A549 (cell line): ENCODE measurements around the gene C9orf152. TPM values are rescaled to one million over a fixed set of nuclear protein-coding genes. Genes with fewer than 3 reads are reported as not detected.

ENCODE experiments used
- ATAC-seq, 2 experiments: fragments of 200-7000 bp in 1 of 2; fragments of >200 bp in 1 of 2; cut with Nextera tagmentation in 1 of 2; cut with Tn5 transposase in 1 of 2; 3 replicates each; pipeline versions ENCODE4 v1.8.0 to v1.9.1; 2018 to 2020; ENCODE audit warnings: mild to moderate bottlenecking in 1 of 2, moderate library complexity in 1 of 2
- CTCF ChIA-PET: fragments of 300-600 bp; sonication (Branson Sonifier 250); formaldehyde crosslinking; extraction: SDS; loops from one replicate; lab custom pipeline; 2021; ENCODE audit warnings: antibody characterized with exemption, inconsistent platforms; lab: Yijun Ruan, JAX
- POLR2A ChIA-PET: fragments of 350-600 bp; formaldehyde crosslinking; extraction: SDS; loops from one replicate; lab custom pipeline; 2021; ENCODE audit warnings: antibody characterized with exemption, inconsistent platforms; lab: Yijun Ruan, JAX
- DNase-seq, 2 experiments: peaks; one replicate each; pipeline versions ENCODE4 v3.0.0 to v3.0.0-alpha.2; 2011 to 2016; ENCODE audit warnings: low read depth in 1 of 2, low spot score in 1 of 2
- FAIRE-seq: peaks from 2 replicates; lab custom pipeline; 2011; peaks lifted over from hg19 to GRCh38; lab: Jason Lieb, UNC
- H3K27ac ChIP-seq, 2 experiments: fragments of >200 bp; sonication (Bioruptor Twin); formaldehyde crosslinking; 3 replicates each; pipeline ENCODE4 v1.5.1; 2016 to 2017
- H3K4me1 ChIP-seq: fragments of >200 bp; sonication (Bioruptor Twin); formaldehyde crosslinking; 3 replicates; pipeline ENCODE4 v1.6.1; 2016
- H3K4me2 ChIP-seq: fragments of >200 bp; sonication (Bioruptor Twin); formaldehyde crosslinking; 3 replicates; pipeline ENCODE4 v1.6.1; 2016
- H3K4me3 ChIP-seq: fragments of >200 bp; sonication (Bioruptor Twin); formaldehyde crosslinking; 3 replicates; pipeline ENCODE4 v1.5.1; 2016
- H3K9me3 ChIP-seq: fragments of >200 bp; sonication (Bioruptor Twin); formaldehyde crosslinking; 3 replicates; pipeline ENCODE4 v1.6.1; 2016
- BHLHE40 ChIP-seq: IDR thresholded peaks from 2 replicates; pipeline ENCODE4 v1.6.1; 2012; ENCODE audit warnings: low read depth, low read length, inconsistent platforms
- CBX8 ChIP-seq: fragments of 200-600 bp; sonication (generic); IDR thresholded peaks from 2 replicates; pipeline ENCODE4 v1.6.1; 2016
- CHD2 ChIP-seq: fragments of 150-350 bp; IDR thresholded peaks from 2 replicates; pipeline ENCODE4 v1.6.1; 2014; ENCODE audit warnings: low read length; ENCODE audit not compliant: partially characterized antibody
- CHD4 ChIP-seq: fragments of 200-600 bp; sonication (generic); IDR thresholded peaks from 2 replicates; pipeline ENCODE4 v1.6.1; 2016; ENCODE audit warnings: antibody characterized with exemption, mild to moderate bottlenecking, borderline replicate concordance
- EP300 ChIP-seq, 2 experiments: fragments of >200 bp; sonication (Bioruptor Twin); formaldehyde crosslinking; IDR thresholded peaks; 2 replicates in 1 of 2; 3 replicates in 1 of 2; pipeline ENCODE4 v1.6.1; 2016 to 2017
- ESRRA ChIP-seq: fragments of 150-350 bp; IDR thresholded peaks from 2 replicates; pipeline ENCODE4 v1.6.1; 2014; ENCODE audit warnings: mild to moderate bottlenecking, low read length, borderline replicate concordance
- HOXA7 ChIP-seq: fragments of 250-450 bp; sonication (Bioruptor Pico); IDR thresholded peaks from 2 replicates; pipeline ENCODE4 v1.5.0; 2020; ENCODE audit warnings: mild to moderate bottlenecking, moderate library complexity
- JUN ChIP-seq, 2 experiments: fragments of >200 bp; sonication (Bioruptor Twin); formaldehyde crosslinking; IDR thresholded peaks; 2 replicates in 1 of 2; 3 replicates in 1 of 2; pipeline ENCODE4 v1.6.1; 2016 to 2017
- JUNB ChIP-seq: fragments of >200 bp; sonication (Bioruptor Twin); formaldehyde crosslinking; IDR thresholded peaks from 2 replicates; pipeline ENCODE4 v1.6.1; 2016
- MAFK ChIP-seq: fragments of 450-650 bp; IDR thresholded peaks from 2 replicates; pipeline ENCODE4 v1.6.1; 2014; ENCODE audit not compliant: partially characterized antibody
- MAZ ChIP-seq: fragments of 150-350 bp; IDR thresholded peaks from 2 replicates; pipeline ENCODE4 v1.6.1; 2014; ENCODE audit warnings: antibody characterized with exemption, low read depth, low read length, borderline replicate concordance
- MYC ChIP-seq: IDR thresholded peaks from 2 replicates; pipeline ENCODE4 v1.6.1; 2012; ENCODE audit warnings: mild to moderate bottlenecking, inconsistent platforms, low read length, improper control_type of control experiment, borderline replicate concordance
- NFE2L2 ChIP-seq: fragments of 150-350 bp; conservative IDR thresholded peaks from 2 replicates; pipeline ENCODE4 v1.6.1; 2014; ENCODE audit warnings: low read length
- POLR2A ChIP-seq: IDR thresholded peaks from 2 replicates; pipeline ENCODE4 v1.6.1; 2012; ENCODE audit warnings: mild to moderate bottlenecking, low read length
- POLR2AphosphoS2 ChIP-seq: conservative IDR thresholded peaks from 2 replicates; pipeline ENCODE4 v1.6.1; 2012; ENCODE audit warnings: low read length, improper control_type of control experiment, inconsistent platforms
- RAD21 ChIP-seq, 2 experiments: fragments of >200 bp in 1 of 2; sonication (Bioruptor Twin) in 1 of 2; formaldehyde crosslinking in 1 of 2; IDR thresholded peaks in 1 of 2; conservative IDR thresholded peaks in 1 of 2; 2 replicates in 1 of 2; 3 replicates in 1 of 2; pipeline ENCODE4 v1.6.1; 2012 to 2018; ENCODE audit warnings: inconsistent platforms in 1 of 2
- SREBF2 ChIP-seq: fragments of 450-650 bp; IDR thresholded peaks from 2 replicates; pipeline ENCODE4 v1.6.1; 2014; ENCODE audit warnings: mild to moderate bottlenecking, moderate library complexity
- ZFP36 ChIP-seq: fragments of 450-650 bp; IDR thresholded peaks from 2 replicates; pipeline ENCODE4 v1.6.1; 2014; ENCODE audit warnings: borderline replicate concordance; ENCODE audit not compliant: partially characterized antibody
- WGBS: methylation state at CpG from one replicate; pipeline ENCODE4 v1.1.6; 2017; ENCODE audit errors: missing lambda C conversion rate; 5-methylcytosine and 5-hydroxymethylcytosine counted together
- polyA plus RNA-seq, 4 experiments: library from polyadenylated mRNA; depleted of rRNA in 3 of 4; stranded (reverse); fragments of >200 nt; fragmentation: RNase III in 1 of 4; extraction: RNeasy Plus Mini Kit Qiagen cat#74134 plus additional on column Dnase treatment in 1 of 4; gene quantifications; 2 replicates in 3 of 4; 3 replicates in 1 of 4; pipeline ENCODE4 v1.2.3, GENCODE V29; 2011 to 2017
- TF ChIP-seq, protein P1 (sequence below): IDR thresholded peaks from 2 replicates; pipeline ENCODE4 v1.6.1; 2012; ENCODE audit warnings: low read depth, borderline replicate concordance
- TF ChIP-seq, protein P2 (sequence below): fragments of 150-350 bp; IDR thresholded peaks from 2 replicates; pipeline ENCODE4 v1.6.1; 2014; ENCODE audit warnings: low read depth, mild to moderate bottlenecking, low read length
- TF ChIP-seq, protein P3 (sequence below): IDR thresholded peaks from 2 replicates; pipeline ENCODE4 v1.6.1; 2012
- TF ChIP-seq, protein P4 (sequence below): IDR thresholded peaks from 2 replicates; pipeline ENCODE4 v1.6.1; 2012
- TF ChIP-seq, protein P5 (sequence below): fragments of 200-600 bp; sonication (generic); IDR thresholded peaks from 2 replicates; pipeline ENCODE4 v1.6.1; 2016; ENCODE audit warnings: antibody characterized with exemption, mild to moderate bottlenecking, moderate library complexity

C9orf152 gene
- polyA plus RNA-seq, 2 of the 4 experiments (the other 2 are of a cell fraction): 0.10 to 0.79 TPM

DNA sequence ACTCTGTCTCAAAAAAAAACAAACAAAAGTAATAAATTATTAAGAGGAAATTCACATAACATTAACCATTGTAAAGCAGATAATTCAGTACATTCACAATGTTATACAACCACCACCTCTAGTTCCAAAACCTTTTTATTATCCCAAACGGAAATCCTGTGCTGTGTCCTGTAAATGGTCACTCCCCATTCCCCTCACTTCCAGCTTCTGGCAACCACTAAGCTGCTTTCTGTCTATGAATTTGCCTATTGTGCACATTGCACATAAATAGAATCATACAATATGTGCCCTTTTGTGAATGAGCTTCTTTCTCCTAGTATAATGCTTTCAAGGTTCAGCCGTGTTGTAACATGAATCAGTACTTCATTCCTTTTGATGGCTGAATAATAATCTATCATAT, 20.8 kb downstream of the C9orf152 start (continued):
- TF ChIP-seq ZFP36 (no peak), HOXA7 (CRISPR knock-in tag) (no peak), CHD4 (no peak), MAZ (no peak), EP300 (IDR thresholded peaks at IDR 0.05) (no peak), BHLHE40 (no peak), JUN (IDR thresholded peaks at IDR 0.05) (no peak)

DNA sequence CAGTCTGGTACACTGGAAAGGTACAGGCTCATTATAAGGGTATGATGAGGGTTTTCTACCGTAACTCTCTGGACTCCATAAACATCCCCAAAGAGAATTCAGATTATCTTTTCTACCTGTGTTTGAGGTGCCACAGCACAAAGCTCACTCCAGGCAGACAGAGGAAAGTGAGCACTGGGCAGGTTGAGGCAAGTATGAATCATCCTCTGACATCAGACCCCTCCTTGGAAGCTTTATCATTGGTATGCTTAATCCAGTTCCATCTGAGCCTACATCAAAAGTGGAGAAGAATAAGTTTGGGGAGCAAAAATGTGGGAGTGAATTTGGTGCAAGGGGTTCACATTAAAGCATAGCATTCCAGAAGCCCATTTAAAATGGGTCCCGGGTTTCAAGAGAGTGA, 21.7 kb downstream of the C9orf152 start:
- no peak overlapping the region for H3K27ac ChIP-seq
- H3K4me2 ChIP-seq: no peak overlapping the region
- no peak for ATAC-seq
- ChIA-PET POLR2A (no interaction called here), CTCF (interaction anchor here (5.7 to 17.3 kb wide), 2 partner anchors 30 to 437 kb away, joined by 50 to 196 read pairs; no protein-coding TSS in a partner anchor)
- peaks cover 9% of the 10 kb centered on the region; the same call in 2 of the 3 replicates for H3K4me1 ChIP-seq
- no peak overlapping the region for H3K4me3 ChIP-seq
- H3K9me3 ChIP-seq: no peaks in the 10 kb centered on the region
- FAIRE-seq: no peak
- WGBS: 71% methylated on average over 2 of the region's 2 CpGs
- TF ChIP-seq CBX8 (no peak), JUNB (no peak), ESRRA (no peak), POLR2AphosphoS2 (no peak), BHLHE40 (no peak), MAFK (no peak), CHD2 (no peak), RAD21 (conservative IDR thresholded peaks at IDR 0.05 in 1 of 2, IDR thresholded peaks at IDR 0.05 in 1 of 2) (no peak), SREBF2 (no peak), NFE2L2 (no peak), POLR2A (no peak), MYC (no peak)
- TF ChIP-seq, protein P1, sequence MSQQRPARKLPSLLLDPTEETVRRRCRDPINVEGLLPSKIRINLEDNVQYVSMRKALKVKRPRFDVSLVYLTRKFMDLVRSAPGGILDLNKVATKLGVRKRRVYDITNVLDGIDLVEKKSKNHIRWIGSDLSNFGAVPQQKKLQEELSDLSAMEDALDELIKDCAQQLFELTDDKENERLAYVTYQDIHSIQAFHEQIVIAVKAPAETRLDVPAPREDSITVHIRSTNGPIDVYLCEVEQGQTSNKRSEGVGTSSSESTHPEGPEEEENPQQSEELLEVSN: no peak
- TF ChIP-seq, protein P2, sequence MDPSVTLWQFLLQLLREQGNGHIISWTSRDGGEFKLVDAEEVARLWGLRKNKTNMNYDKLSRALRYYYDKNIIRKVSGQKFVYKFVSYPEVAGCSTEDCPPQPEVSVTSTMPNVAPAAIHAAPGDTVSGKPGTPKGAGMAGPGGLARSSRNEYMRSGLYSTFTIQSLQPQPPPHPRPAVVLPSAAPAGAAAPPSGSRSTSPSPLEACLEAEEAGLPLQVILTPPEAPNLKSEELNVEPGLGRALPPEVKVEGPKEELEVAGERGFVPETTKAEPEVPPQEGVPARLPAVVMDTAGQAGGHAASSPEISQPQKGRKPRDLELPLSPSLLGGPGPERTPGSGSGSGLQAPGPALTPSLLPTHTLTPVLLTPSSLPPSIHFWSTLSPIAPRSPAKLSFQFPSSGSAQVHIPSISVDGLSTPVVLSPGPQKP: no peak
- TF ChIP-seq, protein P3, sequence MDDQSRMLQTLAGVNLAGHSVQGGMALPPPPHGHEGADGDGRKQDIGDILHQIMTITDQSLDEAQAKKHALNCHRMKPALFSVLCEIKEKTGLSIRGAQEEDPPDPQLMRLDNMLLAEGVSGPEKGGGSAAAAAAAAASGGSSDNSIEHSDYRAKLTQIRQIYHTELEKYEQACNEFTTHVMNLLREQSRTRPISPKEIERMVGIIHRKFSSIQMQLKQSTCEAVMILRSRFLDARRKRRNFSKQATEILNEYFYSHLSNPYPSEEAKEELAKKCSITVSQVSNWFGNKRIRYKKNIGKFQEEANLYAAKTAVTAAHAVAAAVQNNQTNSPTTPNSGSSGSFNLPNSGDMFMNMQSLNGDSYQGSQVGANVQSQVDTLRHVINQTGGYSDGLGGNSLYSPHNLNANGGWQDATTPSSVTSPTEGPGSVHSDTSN: no peak
- TF ChIP-seq, protein P4, sequence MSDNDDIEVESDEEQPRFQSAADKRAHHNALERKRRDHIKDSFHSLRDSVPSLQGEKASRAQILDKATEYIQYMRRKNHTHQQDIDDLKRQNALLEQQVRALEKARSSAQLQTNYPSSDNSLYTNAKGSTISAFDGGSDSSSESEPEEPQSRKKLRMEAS: no peak
- TF ChIP-seq, protein P5, sequence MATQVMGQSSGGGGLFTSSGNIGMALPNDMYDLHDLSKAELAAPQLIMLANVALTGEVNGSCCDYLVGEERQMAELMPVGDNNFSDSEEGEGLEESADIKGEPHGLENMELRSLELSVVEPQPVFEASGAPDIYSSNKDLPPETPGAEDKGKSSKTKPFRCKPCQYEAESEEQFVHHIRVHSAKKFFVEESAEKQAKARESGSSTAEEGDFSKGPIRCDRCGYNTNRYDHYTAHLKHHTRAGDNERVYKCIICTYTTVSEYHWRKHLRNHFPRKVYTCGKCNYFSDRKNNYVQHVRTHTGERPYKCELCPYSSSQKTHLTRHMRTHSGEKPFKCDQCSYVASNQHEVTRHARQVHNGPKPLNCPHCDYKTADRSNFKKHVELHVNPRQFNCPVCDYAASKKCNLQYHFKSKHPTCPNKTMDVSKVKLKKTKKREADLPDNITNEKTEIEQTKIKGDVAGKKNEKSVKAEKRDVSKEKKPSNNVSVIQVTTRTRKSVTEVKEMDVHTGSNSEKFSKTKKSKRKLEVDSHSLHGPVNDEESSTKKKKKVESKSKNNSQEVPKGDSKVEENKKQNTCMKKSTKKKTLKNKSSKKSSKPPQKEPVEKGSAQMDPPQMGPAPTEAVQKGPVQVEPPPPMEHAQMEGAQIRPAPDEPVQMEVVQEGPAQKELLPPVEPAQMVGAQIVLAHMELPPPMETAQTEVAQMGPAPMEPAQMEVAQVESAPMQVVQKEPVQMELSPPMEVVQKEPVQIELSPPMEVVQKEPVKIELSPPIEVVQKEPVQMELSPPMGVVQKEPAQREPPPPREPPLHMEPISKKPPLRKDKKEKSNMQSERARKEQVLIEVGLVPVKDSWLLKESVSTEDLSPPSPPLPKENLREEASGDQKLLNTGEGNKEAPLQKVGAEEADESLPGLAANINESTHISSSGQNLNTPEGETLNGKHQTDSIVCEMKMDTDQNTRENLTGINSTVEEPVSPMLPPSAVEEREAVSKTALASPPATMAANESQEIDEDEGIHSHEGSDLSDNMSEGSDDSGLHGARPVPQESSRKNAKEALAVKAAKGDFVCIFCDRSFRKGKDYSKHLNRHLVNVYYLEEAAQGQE: no peak
- TF ChIP-seq, all 56 proteins: peak for 0
- no peak for DNase-seq
